Stimulated activated CD4-positive, alpha-beta T cell treated with anti-CD3 and anti-CD28 coated beads, Interleukin-4, amount 100 ng/mL, for 48 hours (primary cell): Measurements from ENCODE around the gene BTBD10.

Experiments
- DNase-seq, 2 donors: peaks; one replicate each; pipeline ENCODE4 v3.0.0-alpha.2; 2020; ENCODE audit warnings: low read depth in 2 of 2

The BTBD10 gene

DNA sequence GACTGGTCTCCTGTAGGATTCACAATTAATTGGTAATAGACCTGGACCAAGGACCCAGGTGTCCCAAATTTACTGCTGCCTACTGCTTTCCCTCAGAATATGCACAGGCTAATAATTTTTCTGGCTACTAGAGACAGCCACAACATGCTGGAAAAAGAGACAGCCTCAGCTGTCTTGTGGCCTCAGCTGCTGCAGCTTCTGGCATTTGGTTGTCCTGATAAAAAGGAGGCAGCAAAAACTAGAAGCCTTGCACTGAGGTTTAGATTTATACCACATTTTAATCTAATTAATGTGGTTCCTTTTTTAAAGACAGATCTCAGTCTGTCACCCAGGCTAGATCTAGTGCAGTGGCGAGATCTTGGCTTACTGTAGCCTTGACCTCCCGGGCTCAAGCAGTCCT is 89.8 kb downstream of the BTBD10 start:
- no peak for DNase-seq

DNA sequence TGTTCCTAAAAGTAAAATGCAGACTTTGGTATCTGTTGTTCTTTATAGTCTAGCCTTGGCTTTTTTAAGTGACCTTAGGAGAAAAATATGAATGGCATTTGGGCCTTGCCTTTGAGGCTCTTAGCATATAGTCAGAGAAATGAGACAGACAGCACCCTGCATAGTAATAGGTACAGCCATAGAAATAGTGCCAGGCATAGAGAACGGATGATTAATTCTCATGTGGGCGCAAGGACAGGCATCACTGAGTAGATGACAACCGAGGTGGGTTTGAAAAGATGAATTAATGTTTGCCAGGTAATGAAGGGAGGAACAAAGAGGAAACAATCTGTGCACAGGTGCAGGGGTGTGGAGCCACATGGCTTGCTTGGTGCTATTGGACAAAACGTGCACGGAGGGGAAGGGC is 95.0 kb downstream of the BTBD10 start:
- no peak for DNase-seq

DNA sequence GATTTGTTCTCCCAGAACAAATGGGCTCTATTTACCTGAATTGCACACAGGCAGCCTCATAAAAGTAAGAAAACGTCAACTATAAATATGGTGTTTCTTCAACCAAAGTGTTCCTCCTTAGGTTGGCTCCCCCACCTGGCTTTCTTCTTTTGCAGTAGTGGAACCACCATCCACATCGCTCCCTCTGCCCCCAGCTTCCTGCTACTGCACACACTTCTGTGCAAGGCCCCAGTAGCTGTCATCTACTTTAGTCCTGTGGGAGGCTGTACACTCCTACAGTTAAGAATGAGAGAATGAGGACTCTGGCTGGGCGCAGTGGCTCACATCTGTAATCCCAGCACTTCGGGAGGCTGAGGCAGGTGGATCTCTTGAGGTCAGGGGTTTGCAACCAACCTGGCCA is 95.9 kb downstream of the BTBD10 start:
- DNase-seq = no peak

DNA sequence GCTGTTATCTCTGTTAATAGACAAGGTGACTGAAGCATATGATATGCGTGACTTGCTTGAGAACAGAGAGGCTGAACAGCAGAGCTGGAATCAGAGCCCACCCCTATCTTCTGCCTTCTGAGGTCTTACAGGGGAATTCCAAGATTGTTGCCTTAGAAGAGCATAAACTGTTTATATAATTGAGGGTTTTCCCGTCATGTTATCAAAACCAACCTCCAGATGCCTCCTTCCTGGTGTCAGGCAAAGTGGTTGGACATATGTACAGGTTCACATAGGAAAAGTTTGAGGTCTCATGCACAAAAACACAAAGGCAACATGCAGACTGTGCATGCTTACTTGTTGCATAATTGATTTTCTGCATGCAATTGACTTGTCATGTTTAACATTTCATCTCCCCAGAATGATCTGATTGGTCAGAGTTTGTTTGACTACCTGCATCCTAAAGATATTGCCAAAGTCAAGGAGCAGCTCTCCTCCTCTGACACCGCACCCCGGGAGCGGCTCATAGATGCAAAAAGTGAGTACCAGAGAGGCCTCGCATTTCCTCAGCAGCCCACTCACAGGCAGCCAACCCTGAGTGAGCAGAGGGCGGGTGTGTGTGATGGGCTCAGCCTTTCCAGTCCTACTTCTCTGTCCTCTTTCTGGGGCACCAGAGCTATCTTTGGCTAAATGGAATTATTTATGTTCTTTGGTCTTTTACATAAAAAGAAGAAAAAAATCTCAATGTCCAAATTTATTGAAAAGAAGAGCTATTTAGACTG is 96.6 kb downstream of the BTBD10 start:
- no peak for DNase-seq

DNA sequence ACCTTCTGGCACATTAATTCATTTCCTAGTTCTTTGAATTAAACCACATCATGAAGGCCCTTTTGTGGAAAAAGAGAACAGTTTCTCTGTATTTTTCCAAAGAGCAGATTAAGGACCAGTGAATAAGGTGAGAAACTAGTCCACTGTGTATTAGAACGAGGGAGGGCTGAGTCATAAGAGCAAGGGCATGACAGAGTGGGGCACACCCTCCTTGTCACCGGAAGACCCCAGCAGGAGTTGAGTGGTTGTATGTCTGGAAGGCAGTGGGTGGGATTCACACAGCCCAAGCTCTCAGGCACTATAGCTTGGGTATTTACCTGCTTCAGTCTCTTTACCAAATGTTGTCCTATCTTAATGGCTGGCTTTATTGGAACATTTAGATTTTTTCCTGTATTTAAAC is 98.6 kb downstream of the BTBD10 start:
- no peak for DNase-seq

DNA sequence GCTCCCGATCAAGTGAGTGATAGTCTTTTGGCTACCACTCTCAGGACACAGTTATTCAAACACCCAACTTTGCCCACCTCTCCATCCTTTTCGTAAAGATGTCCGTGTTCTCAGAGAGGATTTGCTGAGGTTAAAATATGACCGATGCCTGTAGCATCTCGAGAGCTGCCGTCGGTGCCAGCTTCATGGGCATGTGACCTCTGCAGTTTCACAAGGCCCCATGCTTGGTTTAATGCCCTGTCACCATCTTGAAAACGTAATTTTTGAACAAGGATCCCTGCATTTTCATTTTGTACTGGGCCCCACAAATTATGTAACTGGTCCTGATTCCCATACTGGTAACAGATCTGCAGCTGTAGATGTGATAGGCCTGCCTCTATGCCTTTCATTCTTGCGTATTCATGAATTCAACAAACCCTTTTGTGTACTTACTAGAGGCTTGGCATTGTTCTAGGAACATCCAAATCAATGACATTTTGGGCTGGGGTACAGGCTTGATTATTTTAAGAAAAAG is 100.4 kb downstream of the BTBD10 start:
- DNase-seq = no peak

DNA sequence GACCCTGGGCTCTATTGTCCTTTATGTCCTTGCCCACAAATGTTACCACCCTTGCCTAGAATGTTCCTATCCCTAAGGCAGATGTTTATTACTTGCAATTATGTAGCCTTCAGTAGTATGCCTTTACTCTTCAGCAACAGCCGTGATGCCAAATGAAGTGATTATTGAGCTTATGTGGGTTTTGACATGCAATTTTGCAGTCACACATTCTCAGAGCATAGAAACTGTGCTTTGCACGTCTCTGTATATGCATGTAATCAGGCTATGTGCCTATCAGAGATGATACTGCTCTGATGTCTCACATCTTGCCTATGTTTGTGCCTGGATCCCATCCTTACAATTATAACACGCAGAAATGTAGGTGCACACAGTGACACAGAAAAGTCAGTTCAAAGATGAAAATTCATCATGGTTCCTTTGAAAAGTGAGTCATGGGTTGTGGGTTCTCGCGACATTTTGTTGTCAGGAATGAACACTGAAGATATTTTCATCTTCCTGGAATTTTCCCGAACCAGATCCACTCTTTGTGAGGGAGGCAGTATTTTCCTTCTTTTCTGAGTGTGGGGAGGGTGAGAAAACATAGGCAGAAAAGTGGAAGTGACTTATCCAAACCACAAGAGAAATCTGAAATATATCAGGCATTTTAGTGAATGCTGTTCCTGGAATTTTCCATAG is 104.3 kb downstream of the BTBD10 start:
- no peak for DNase-seq

DNA sequence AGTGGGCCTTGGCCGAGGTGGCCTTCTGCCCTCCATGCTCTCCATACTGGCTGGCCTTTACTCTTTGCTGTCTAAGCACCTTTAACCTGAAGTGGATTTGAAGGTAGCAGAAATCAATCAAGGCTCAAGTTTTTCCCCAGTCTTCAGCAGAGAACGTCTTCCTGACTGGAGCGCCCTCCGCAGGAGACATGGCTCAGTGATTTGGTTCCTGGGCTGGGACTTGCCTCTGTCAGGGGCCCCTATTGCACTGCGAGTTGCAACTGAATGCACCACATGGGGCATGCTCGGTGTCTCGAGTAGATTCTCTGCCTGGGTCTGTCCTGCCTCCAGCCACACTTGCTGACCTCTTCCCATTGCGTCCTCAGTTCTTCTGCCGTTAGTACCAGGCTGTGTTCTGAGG is 105.8 kb downstream of the BTBD10 start:
- DNase-seq = no peak

DNA sequence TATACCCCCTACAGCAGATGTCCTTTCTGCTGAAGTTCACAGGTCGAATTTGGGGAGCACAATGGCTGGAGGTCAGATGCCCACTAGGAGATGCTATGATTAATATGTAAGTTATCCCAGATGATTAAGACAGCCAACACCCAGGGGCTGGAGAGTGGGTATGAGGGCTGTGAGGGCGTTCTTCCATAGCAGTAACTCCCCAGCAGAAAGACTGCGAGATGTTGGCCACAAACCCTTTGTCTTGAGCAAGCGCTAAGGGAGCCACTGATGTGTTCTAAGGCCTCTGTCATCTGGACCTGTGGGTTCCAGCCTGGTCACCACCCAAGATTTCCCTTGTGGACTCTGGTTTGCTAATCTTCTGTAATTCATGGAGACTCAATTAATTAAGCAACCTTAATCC is 107.8 kb downstream of the BTBD10 start:
- DNase-seq = no peak

DNA sequence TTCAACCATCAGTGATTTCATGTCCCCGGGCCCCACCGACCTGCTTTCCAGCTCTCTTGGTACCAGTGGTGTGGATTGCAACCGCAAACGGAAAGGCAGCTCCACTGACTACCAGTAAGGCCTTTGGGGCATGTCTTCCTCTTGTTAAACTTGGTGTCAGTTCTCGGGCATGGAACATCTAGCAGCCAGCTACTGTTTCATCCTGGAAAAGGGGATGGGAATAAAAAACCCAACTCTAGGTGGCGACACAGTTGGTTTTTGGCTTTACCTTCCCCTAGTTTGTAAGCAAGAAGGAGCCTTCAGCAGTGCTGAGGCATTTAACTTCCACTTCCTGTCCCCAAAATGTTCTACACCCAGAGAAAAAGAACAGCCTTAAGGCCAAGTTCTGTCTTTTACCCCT is 108.7 kb downstream of the BTBD10 start:
- DNase-seq = no peak

DNA sequence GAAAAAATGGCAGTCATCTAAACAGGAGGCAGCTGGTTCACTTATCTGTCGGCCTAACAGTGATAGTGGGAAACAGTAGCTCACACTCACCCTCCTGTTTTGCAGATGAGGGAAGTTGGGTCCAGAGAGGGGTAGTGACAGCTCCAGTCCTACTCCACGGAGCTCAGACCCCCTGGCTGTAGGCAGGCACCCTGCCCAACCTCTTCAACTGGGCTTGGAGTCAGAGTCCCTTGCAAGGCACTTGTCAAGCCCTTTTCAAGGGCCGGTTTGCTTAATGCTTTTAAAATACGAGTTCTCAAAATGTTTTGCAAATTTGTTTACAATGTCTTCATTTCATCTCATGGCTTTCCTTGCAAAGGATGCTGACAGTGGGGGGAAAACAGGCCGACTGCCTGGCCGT is 110.3 kb downstream of the BTBD10 start:
- DNase-seq = no peak

DNA sequence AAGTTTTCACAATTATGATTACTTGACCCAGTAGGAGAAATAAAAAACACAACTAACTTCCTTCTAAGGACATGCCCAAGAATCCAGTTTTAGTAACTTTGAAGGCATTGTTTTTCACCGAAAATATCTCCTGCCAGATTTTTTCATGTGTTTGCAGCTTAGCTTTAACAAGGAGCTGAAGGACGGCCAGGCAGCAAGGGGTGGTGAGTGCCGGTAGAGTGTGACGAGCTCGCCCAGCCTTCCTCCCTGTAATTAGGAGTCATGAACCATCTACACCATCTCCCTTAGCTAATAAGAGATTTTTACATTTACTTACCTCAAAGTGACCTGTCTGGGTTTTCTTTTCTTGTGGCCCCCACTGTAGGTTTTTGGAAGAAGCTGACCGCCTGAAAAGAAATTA is 113.4 kb downstream of the BTBD10 start:
- DNase-seq = no peak

DNA sequence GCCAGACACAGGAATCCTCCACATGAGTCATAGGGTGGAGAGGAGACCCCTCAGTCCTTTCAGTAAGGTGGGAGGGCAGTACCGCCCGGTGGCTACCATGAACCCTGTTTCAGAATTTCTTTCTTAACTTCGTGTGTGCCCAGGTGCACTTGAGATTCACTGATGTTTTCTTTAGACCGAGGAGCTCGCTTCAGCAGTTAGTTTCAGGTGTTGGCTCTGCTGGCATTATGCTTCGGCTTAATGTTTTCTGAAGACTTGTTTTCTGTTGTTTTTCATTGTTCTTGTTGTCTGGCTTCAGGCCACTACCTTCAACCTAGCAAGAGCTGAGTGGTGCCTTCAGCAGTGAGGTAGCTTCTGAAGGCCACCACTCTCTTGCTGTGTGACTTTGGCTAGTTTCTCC is 114.0 kb downstream of the BTBD10 start:
- no peak for DNase-seq

DNA sequence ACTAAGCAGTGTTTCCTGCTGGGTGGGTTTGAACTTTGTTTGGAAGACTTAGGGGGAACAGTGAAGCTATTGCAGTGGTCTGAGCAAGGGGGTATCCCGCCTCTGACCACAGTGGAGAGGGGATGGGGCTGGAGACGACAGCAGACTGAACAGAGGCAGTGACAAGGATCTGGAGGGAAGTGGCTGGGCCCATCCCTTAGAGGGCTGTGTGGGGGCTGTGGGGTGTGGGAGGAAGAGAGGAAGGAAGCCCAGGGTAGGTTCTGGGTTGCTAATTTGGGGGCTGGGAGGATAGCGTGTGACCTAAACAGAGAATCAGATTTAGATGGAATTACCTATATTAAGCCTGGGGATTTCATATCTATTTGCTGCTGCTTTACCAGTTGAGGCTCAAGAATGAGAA is 114.7 kb downstream of the BTBD10 start:
- DNase-seq = no peak

DNA sequence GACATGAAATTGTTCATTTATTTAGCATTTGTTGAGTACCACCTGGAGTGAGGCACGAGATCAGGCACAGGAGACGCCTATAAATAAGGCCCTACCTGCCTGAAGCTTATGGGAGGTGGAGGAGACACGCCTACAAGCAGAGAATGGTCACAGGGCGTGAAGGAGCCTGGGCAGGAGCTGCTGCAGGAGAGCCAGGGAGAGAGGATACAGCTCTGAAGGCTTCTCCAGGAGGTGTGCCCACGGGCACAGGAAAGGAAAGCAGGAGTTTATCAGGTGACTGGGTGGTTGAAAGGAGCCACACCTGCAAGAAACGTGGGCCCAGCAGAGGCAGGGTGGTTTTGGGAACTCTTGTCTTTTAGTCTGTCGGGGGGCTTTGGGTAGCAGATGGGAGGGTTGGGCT is 115.1 kb downstream of the BTBD10 start:
- no peak for DNase-seq

DNA sequence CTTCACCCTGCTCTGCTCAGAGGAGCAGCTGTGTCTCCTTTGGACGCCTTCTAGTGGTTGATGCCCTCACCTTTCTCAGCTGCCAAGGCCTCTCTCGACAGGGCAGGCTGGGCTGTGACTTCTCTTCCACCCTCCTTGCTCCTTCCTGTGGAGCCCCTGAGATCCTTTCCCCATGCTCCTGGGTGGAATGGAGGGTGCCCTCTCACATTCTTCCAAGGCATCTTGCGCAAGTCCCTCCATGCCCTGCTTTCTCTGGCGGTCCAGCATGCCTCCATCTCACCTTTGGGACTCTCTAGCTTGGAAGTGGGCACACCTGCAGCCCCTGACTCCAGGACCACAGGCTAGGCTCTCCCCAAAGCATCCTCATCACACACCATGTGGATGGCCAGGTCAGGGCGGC is 116.6 kb downstream of the BTBD10 start:
- no peak for DNase-seq

DNA sequence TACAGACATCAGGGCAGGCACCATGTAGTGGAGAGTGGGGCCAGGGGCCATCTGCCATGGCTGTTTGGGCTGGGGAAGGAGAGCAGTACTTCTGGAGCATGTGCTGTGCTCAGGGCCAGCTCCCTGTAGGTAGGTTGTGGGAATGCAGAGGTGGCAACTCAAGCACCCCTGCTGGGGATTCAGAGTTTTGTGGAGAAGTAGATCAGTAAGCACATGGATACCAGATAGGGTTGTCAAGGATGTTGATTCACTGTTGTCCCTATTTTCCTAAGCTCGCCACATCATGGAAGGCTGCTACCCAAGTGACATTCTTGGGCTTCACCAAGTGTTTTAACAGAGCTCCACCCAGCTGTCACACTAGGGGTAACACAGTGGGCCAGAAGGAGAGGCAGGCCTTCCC is 118.2 kb downstream of the BTBD10 start:
- DNase-seq = no peak

DNA sequence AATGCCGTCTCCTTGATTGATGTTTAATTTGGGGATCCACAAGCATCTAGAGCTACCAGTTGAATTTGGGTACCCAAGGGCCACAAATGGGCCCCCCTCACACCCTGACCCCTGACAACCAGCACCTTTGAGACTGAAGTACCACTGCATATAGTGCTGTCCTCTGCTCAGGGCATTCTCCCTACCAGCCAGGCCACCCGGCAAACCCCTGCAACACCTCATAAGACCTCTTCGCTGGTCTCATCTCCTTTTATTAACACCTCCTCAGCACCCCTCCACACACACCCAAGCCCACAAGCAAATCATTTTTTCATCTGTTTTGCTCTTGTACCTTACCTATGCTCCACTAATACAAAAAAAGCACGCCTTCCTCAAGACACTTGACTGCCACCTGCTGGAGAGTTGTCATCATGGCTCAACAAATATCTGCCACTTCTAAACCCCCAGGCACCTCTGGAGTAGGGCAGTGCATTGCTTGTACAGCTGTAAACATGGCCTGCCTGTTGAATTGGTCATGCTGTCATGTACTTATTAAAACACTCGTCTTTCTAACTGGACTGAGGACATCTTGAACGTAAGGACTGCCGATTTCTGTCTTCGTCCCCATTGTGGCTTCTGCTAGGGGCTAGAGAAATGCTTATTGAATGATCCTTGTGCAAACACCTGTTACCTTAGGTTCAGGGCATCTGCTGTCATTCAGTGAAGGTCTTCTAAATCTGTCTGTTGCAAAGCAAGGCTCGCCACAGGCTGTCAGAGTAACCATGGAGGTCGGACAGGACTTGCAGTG is 118.9 kb downstream of the BTBD10 start:
- DNase-seq = peak; percentile 60 to 70

DNA sequence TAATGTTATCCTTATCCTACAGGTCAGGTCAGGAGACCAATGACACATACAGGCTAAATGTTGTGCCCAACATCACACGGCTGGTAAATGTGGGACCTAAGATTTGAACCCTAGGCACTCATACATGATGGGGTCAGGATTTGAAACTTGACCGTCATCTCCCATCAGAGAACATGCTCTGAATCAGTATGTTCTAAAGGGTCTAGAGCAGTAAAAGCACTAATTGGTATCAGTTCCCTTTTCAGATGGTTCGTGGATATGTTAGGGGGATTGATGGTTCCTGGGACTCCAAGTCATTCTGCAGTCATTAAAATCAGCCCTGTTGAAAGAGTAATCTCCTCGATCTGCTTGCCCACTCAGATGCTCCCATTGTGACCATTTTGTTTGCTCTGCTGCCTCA is 120.0 kb downstream of the BTBD10 start:
- no peak for DNase-seq

DNA sequence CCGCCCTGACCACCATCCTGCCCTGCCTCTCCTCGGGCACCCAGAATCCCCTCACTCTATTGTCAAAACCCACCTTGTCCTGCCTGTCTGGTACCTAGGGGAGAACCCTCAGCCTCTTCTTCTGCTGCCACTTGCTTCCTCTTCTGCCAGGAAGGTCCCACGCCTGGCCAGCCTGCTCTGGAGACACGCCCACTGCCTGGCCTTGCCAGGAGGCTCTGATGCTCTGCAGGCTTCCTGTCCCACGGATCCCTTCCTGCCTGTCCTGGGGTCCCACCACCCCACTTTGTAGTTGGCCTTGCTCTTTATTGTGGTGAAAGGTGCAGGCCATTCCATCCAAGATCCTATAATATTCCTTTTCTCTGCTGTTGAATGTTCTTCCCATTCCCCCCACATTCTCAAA is 122.0 kb downstream of the BTBD10 start:
- no peak for DNase-seq

DNA sequence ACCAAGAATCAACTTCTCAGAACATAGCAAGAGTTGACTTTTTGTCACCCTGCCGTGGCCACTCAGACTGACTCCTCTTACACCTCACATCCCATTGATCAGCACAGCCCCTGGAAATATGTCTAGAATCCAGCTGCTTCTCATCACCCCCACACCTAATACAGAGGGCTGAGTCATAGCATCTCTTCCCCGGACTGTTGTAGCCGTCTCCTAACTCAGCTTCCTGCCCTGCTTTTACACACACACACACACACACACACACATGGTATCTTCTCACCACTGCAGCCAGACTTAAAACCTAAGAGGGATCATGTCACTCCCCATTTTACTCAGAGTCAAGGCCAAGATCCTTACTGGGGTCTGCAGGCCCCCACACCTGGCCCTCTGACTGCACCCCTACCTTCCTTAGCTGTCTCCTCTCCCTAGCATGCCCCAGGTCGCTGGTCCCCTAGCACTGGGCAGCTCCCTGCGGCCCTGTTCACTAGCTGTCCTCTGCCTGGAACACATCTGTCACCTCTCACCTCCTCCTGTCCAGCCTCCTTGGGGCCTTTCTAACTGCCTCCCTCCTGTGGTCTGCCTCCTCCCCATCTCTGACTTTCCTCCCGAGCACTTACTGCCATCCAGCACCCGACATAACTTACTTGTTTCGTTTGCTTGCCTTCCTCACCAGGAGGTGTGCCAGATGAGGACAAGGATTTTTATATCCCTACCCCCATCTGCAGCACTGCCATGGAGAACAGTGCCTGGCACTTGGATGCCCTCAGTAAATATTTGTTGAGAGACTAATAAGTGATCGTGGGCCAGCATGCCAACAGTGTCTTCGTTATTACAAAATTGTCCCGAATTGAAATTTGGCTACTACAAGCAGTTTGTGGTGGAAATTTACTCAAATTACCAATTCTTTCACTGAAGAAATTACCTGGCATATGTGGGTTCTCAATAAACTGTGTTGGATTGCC is 123.5 kb downstream of the BTBD10 start:
- DNase-seq = no peak
